Panc1 (cell line): ENCODE results near the gene C16orf74. TPM values are rescaled to one million over a fixed set of nuclear protein-coding genes. Genes with fewer than 3 reads are reported as not detected.

Source experiments
- ATAC-seq: fragments of 200-7000 bp; cut with Tn5 transposase; 2 replicates; pipeline ENCODE4 v1.9.1; 2020; ENCODE audit warnings: mild to moderate bottlenecking, moderate library complexity
- BruUV-seq: library from RNA; stranded (reverse); fragments of 400-500 nt; replicated peaks from 2 replicates; lab custom pipeline; 2021; lab: Mats Ljungman, UMichigan
- CTCF ChIA-PET: fragments of 300-600 bp; sonication (Branson Sonifier 250); formaldehyde crosslinking; loops from one replicate; lab custom pipeline; 2022; ENCODE audit warnings: antibody characterized with exemption; lab: Charles Lee
- POLR2A ChIA-PET: fragments of 300-600 bp; sonication (Branson Sonifier 250); formaldehyde crosslinking; loops from one replicate; lab custom pipeline; 2022; ENCODE audit warnings: antibody characterized with exemption; lab: Charles Lee
- DNase-seq: peaks from one replicate; pipeline ENCODE4 v3.0.0-alpha.2; 2010; ENCODE audit warnings: low read depth, low spot score
- H3K27ac ChIP-seq: 2 replicates; pipeline ENCODE4 v1.5.1; 2011; ENCODE audit warnings: mild to moderate bottlenecking, low read length, inconsistent platforms
- H3K27me3 ChIP-seq: fragments of 200-500 bp; sonication (Bioruptor generic); 2 replicates; pipeline ENCODE4 v1.6.0; 2014; ENCODE audit warnings: low read length, inconsistent platforms; ENCODE audit not compliant: control insufficient read depth, insufficient read depth
- H3K36me3 ChIP-seq: fragments of 200-500 bp; sonication (Bioruptor generic); 2 replicates; pipeline ENCODE4 v1.5.1; 2014; ENCODE audit warnings: inconsistent platforms, mild to moderate bottlenecking, low read length, moderate library complexity; ENCODE audit not compliant: control insufficient read depth, insufficient read depth
- H3K4me1 ChIP-seq: 2 replicates; pipeline ENCODE4 v1.5.1; 2011; ENCODE audit warnings: inconsistent platforms, mild to moderate bottlenecking, low read length, moderate library complexity; ENCODE audit not compliant: control insufficient read depth, insufficient read depth
- H3K4me3 ChIP-seq, 2 experiments: 2 replicates each; pipeline ENCODE4 v1.5.1; 2011 to 2012; ENCODE audit warnings: low read depth in 2 of 2, low read length in 2 of 2, mild to moderate bottlenecking in 2 of 2, inconsistent platforms in 1 of 2, moderate library complexity in 1 of 2
- H3K9me3 ChIP-seq: fragments of 200-500 bp; sonication (Bioruptor generic); 2 replicates; pipeline ENCODE4 v1.5.1; 2014; ENCODE audit warnings: low read depth, mild to moderate bottlenecking, inconsistent platforms, low read length, moderate library complexity; ENCODE audit not compliant: control insufficient read depth, insufficient read depth
- CTCF ChIP-seq: fragments of 450-650 bp; IDR thresholded peaks from 2 replicates; pipeline ENCODE4 v1.5.1; 2017; ENCODE audit warnings: mild to moderate bottlenecking
- POLR2AphosphoS5 ChIP-seq: IDR thresholded peaks from 2 replicates; pipeline ENCODE4 v1.6.1; 2012; ENCODE audit warnings: mild to moderate bottlenecking, low read depth, low read length, moderate library complexity
- REST ChIP-seq, 2 experiments: IDR thresholded peaks; 2 replicates each; pipeline ENCODE4 v1.6.1; 2011 to 2012; ENCODE audit warnings: low read depth in 2 of 2, control low read depth in 1 of 2, low read length in 1 of 2, mild to moderate bottlenecking in 1 of 2, moderate library complexity in 1 of 2; ENCODE audit not compliant: insufficient read depth in 1 of 2
- SIN3A ChIP-seq: IDR thresholded peaks from 2 replicates; pipeline ENCODE4 v1.6.1; 2012; ENCODE audit warnings: low read depth, mild to moderate bottlenecking, low read length, moderate library complexity, borderline replicate concordance; ENCODE audit not compliant: insufficient read depth
- TCF7L2 ChIP-seq: IDR thresholded peaks from 2 replicates; pipeline ENCODE4 v1.6.1; 2011; ENCODE audit warnings: mild to moderate bottlenecking, low read depth, low read length, inconsistent platforms
- in situ Hi-C: cut with HindIII; loops from 2 replicates; pipeline ENCODE4 v1.10.0; 2016; ENCODE audit warnings: low sequenced_read_pairs, low pct_unique_long_range_greater_than_20kb
- intact Hi-C: fragments of 100-400 bp; cut with micrococcal nuclease; formaldehyde crosslinking; loops from one replicate; pipeline ENCODE4 v1.10.0; 2022; ENCODE audit not compliant: unreplicated experiment
- total RNA-seq: library from RNA; stranded (reverse); gene quantifications from one replicate; pipeline ENCODE4 v1.2.1, GENCODE V29; 2021; ENCODE audit not compliant: unreplicated experiment

The C16orf74 gene
- total RNA-seq, 1 experiment from 2014 or later: 1.5 TPM

GRCh38 chr16:85796152-85796551, 45.3 kb upstream of the C16orf74 start:
- H3K4me3 ChIP-seq: no peak overlapping the region
- in situ Hi-C loops (no loop called here), intact Hi-C loops (no loop called here)
- DNase-seq (no peak), ATAC-seq (no peak)
- no peaks in the 10 kb centered on the region for H3K9me3 ChIP-seq
- no peak overlapping the region for H3K27ac ChIP-seq
- TF ChIP-seq POLR2AphosphoS5 (no peak), TCF7L2 (no peak), CTCF (no peak), REST (IDR thresholded peaks at IDR 0.05; ENCODE audit: insufficient read depth in 1 of 2, low read depth in 2 of 2, low read length in 1 of 2) (no peak), SIN3A (no peak)
- no peaks in the 10 kb centered on the region for H3K4me1 ChIP-seq
- no TSS peak for BruUV-seq
- POLR2A ChIA-PET: no interaction called here
- peaks cover 14% of the 10 kb centered on the region for H3K36me3 ChIP-seq
- no peaks in the 10 kb centered on the region for H3K27me3 ChIP-seq
- CTCF ChIA-PET: no interaction called here

GRCh38 chr16:85794696-85795095, 43.8 kb upstream of the C16orf74 start:
- H3K27ac ChIP-seq: no peak overlapping the region
- ATAC-seq: no peak
- intact Hi-C loops (no loop called here), in situ Hi-C loops (no loop called here)
- peaks cover 7% of the 10 kb centered on the region for H3K36me3 ChIP-seq
- no peaks in the 10 kb centered on the region for H3K27me3 ChIP-seq
- POLR2A ChIA-PET: no interaction called here
- no TSS peak for BruUV-seq
- H3K4me1 ChIP-seq: no peaks in the 10 kb centered on the region
- CTCF ChIA-PET: no interaction called here
- no peak for TF ChIP-seq POLR2AphosphoS5
- no peak for TF ChIP-seq CTCF
- no peak for TF ChIP-seq TCF7L2
- no peak for TF ChIP-seq SIN3A
- no peak for TF ChIP-seq REST (IDR thresholded peaks at IDR 0.05; ENCODE audit: insufficient read depth in 1 of 2, low read depth in 2 of 2, low read length in 1 of 2)
- H3K9me3 ChIP-seq: no peaks in the 10 kb centered on the region
- DNase-seq: no peak
- no peak overlapping the region for H3K4me3 ChIP-seq
